Mesothelial cell of epicardium (in vitro differentiated cells): ENCODE measurements around the gene BPIFB6. TPM values are rescaled to one million over a fixed set of nuclear protein-coding genes. Genes with fewer than 3 reads are reported as not detected.

Experiments
- DNase-seq, 2 experiments: peaks; one replicate each; pipeline ENCODE4 v3.0.0; 2021; ENCODE audit warnings: low spot score in 2 of 2; ENCODE audit not compliant: unreplicated experiment in 2 of 2
- H3K27ac Mint-ChIP-seq: 2 replicates; pipeline ENCODE4 v1.8.0; 2021; ENCODE audit warnings: mixed read lengths
- H3K27me3 Mint-ChIP-seq: 2 replicates; pipeline ENCODE4 v1.8.0; 2021; ENCODE audit warnings: low read depth, mixed read lengths
- H3K36me3 Mint-ChIP-seq: 2 replicates; pipeline ENCODE4 v1.8.0; 2021; ENCODE audit warnings: mixed read lengths
- H3K4me1 Mint-ChIP-seq: 2 replicates; pipeline ENCODE4 v1.8.0; 2021; ENCODE audit warnings: mixed read lengths
- H3K4me3 Mint-ChIP-seq: 2 replicates; pipeline ENCODE4 v1.8.0; 2021; ENCODE audit warnings: mild to moderate bottlenecking, moderate library complexity, mixed read lengths
- H3K9me3 Mint-ChIP-seq: 2 replicates; pipeline ENCODE4 v1.8.0; 2021; ENCODE audit warnings: mixed read lengths
- CTCF ChIP-seq: fragments of 200-600 bp; sonication (generic); IDR thresholded peaks from one replicate; pipeline ENCODE4 v1.5.0; 2021; ENCODE audit warnings: antibody characterized with exemption; ENCODE audit not compliant: unreplicated experiment
- total RNA-seq: library from RNA; stranded (reverse); gene quantifications from 3 replicates; pipeline ENCODE4 v1.2.1, GENCODE V29; 2021

BPIFB6 gene
- total RNA-seq, 1 donor from 2014 or later: not detected

DNA sequence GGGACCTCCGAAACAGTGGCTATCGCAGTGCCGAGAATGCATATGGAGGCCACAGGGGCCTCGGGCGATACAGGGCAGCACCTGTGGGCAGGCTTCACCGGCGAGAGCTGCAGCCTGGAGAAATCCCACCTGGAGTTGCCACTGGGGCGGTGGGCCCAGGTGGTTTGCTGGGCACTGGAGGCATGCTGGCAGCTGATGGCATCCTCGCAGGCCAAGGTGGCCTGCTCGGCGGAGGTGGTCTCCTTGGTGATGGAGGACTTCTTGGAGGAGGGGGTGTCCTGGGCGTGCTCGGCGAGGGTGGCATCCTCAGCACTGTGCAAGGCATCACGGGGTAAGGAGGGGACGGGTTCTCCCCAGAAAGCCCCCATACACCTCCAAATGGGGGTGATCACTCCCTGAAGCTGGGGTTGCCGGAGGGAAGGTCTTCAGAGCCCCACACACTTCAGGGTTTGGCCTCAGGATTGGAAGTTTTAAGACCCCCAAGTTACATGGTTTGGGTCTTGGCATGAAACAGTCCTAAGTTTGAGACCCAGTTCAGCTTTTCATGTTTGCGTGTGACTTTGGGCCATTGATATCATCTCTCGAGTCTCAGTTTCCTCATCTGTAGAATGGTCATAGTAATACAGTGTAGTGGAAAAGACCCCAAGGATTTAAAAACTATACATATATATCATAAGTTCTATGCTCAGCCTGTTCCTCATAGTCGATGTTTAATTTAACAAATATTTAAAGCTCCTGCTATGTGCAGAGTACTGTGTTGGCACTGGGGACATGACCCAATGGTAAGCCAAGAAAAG is 52.3 kb downstream of the BPIFB6 start:
- Mint-ChIP-seq H3K27ac (no peak overlapping the region), H3K27me3 (peaks cover 16% of the 10 kb centered on the region), H3K36me3 (no peaks in the 10 kb centered on the region), H3K4me1 (no peaks in the 10 kb centered on the region), H3K9me3 (no peaks in the 10 kb centered on the region), H3K4me3 (no peak overlapping the region)
- no peak for DNase-seq
- no peak for TF ChIP-seq CTCF

GRCh38 chr20:33084722-33085121 is 53.3 kb downstream of the BPIFB6 start:
- peaks cover 18% of the 10 kb centered on the region for H3K27me3 Mint-ChIP-seq
- no peak overlapping the region for H3K27ac Mint-ChIP-seq
- no peak overlapping the region for H3K4me3 Mint-ChIP-seq
- H3K36me3 Mint-ChIP-seq: no peaks in the 10 kb centered on the region
- no peaks in the 10 kb centered on the region for H3K4me1 Mint-ChIP-seq
- no peak for TF ChIP-seq CTCF
- H3K9me3 Mint-ChIP-seq: no peaks in the 10 kb centered on the region
- no peak for DNase-seq

GRCh38 chr20:33086052-33086722 is 54.7 kb downstream of the BPIFB6 start:
- Mint-ChIP-seq H3K27me3 (peaks cover 14% of the 10 kb centered on the region), H3K4me3 (no peak overlapping the region), H3K4me1 (no peaks in the 10 kb centered on the region), H3K36me3 (no peaks in the 10 kb centered on the region), H3K9me3 (no peaks in the 10 kb centered on the region), H3K27ac (no peak overlapping the region)
- TF ChIP-seq CTCF: no peak
- DNase-seq: no peak

DNA sequence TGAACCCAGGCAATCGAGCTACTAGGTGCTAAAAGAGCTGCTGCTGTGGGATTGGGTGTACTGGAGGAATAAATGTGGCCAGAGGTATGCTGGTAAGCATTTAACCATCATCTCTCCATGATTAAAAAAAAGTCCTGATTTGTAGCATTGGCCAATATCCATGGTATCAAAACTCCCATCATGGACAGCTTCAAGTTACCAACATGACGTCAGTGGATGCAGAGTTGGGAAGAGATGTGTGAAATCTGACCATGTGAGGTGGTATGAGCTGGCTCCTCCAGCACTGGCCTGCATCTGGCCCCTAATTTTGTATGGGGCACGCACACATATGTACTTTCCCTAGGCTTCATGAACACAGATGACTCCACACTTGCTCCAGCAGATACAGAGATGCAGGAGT is 59.7 kb downstream of the BPIFB6 start:
- TF ChIP-seq CTCF: no peak
- no peaks in the 10 kb centered on the region for H3K4me1 Mint-ChIP-seq
- H3K27ac Mint-ChIP-seq: no peak overlapping the region
- H3K9me3 Mint-ChIP-seq: no peaks in the 10 kb centered on the region
- no peak for DNase-seq
- H3K4me3 Mint-ChIP-seq: no peak overlapping the region
- peaks cover 19% of the 10 kb centered on the region for H3K27me3 Mint-ChIP-seq
- no peaks in the 10 kb centered on the region for H3K36me3 Mint-ChIP-seq

DNA sequence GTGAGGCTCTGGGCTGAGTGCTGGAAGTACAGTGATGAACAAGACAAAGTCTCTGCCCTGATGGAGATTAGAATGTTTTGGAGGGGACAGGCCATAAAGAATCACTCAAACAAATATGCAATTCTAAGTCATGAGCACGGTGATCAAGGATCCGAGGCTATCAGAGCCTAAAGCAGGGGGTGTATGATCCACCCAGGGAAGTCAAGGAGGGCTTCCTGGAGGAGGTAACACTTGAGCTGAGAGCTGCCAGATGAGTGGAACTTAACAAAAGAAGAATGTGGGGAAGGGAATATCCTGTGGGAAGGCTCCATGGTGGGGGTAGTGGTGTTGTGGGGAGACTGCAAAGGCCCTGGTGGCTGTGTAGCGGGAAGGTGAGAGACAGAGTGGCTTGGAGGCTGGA is 60.2 kb downstream of the BPIFB6 start:
- TF ChIP-seq CTCF: no peak
- DNase-seq: no peak
- Mint-ChIP-seq H3K27ac (no peak overlapping the region), H3K4me1 (no peaks in the 10 kb centered on the region), H3K9me3 (no peaks in the 10 kb centered on the region), H3K36me3 (no peaks in the 10 kb centered on the region), H3K27me3 (peaks cover 19% of the 10 kb centered on the region), H3K4me3 (no peak overlapping the region)
